HG02852 (cell line): ENCODE data around the gene SGCD.

Experiments used
- ATAC-seq: cut with Tn5 transposase; IDR thresholded peaks from one replicate; pipeline ENCODE4 v1.9.1; 2021; ENCODE audit warnings: mild to moderate bottlenecking, moderate library complexity; ENCODE audit not compliant: unreplicated experiment

Gene SGCD

GRCh38 chr5:156498226-156498980 is 171.4 kb downstream of the SGCD start:
- ATAC-seq = peak; percentile 67

DNA sequence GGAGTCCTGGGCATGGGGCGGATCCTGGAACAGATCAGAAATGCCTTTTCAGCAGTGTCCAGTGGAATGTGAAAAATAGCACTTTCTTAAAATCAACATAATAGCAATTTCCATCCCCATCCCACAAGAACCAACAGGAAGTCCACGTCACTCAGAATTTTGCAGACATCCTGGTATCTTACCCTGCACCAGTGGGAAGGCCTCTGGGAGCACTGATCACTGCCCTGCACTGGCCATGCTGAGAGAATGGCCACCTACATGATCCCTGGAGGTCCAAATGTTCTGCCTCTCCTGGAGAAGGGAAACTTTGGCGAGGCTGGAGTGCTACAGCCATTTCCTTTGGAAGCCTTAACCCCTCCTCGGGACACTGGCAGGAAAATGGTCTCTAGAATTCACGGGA is 173.8 kb downstream of the SGCD start:
- ATAC-seq = no peak

- no peak for ATAC-seq
Measured at GRCh38 chr5:156505101-156505500, 178.1 kb downstream of the SGCD start.

- ATAC-seq = no peak
Measured at GRCh38 chr5:156513123-156513815, 186.3 kb downstream of the SGCD start.

DNA sequence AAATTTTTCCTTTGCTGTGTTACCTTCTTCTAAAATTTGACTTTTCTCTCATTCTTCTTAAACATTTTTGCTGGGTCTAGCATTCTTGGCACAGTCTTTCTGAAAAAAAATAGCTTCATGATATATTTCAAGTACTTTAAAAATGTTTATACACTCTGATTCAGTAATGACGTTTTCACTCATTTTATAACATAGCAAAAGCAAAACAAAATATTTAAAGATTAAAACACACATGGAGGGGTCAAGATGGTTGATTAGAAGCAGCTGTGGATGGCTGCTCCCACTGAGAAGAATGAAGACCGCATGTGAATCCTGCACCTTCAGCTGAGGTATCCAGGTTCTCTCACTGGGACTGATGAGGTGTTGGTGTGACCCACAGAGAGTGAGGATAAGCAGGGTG is 188.2 kb downstream of the SGCD start:
- no peak for ATAC-seq

DNA sequence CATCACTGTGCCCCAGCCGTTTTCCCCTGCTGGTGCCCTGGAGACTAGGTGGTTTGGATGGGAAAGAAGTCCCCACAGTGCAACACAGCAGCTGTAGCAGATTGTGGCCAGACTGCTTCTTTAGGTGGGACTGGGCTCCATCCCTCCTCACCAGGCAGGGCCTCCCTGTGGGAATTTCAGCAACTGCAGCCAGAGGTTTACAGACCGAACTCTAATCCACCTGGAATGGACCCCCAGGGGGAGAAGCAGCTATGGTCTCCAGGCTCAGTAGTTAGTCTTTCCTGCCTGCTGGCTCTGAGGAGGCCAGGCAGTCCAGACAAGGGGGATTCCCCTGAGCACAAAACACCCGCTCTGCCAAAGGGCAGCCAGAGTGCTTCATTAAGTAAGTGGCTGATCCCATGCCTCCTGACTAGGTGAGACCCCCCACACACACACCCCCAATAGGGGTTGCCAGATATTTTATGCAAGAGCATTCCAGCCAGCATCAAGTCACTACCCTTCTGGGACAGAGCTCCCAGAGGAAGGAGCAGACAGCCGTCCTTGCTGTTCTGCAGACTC is 188.9 kb downstream of the SGCD start:
- no peak for ATAC-seq

- no peak for ATAC-seq
Measured at GRCh38 chr5:156522651-156523529, 195.9 kb downstream of the SGCD start.

- no peak for ATAC-seq
Measured at GRCh38 chr5:156523607-156524006, 196.6 kb downstream of the SGCD start.

DNA sequence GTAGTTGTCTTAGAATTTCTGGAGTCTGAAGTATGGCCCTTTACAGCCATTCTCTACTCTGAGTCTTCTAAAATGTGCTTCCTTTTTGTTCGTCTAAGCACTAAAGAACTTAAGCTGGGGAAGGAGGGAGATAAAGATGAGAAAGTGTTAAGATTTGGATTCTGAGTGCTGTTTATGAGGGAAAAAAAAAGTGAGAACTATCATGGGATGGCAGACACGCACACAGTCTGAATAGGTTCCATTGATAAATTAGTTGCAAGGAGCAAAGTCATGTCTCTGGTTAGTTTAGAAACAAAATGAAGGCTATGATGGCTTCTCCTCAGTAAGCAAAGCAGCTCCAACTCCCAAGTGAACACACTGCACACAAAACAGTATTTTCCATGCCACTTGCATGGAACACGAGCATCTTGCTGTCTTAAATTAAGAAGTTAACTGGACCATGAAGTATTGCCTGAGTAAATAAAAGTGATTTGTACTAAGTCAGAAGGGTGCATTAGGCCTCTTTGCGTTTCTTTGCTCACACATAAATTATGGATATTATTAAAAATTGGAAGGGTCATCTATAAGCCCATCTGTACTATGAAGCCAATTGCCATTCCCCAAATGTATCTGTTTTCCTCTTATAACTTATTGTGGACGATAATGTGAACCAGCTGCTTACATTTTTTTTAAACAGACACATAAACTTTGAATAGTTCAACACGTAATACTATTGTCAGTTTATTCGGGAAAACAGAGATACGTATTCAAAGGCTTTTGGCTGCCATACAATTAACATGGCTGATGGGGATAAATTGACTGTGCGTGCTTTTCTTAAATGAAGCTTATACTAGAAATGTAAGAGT is 199.3 kb downstream of the SGCD start:
- no peak for ATAC-seq

DNA sequence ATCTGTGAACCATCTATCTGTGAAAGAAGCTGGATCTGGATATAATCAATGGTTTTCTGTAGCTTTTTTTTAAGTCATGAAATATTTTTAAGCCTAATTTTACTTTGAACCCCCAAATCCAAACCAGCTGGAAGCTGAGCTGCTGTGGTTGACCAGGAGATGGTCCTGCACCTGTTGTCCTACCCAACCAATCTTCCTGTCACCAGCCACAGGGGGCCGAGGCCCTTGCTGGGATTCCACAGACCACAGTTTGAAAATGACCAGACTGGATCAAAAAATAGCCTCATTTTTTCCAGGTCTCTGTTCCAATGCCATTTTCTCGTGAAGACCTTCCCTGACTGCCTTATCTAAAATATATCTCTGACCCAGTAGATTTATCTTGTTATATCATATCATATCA is 200.6 kb downstream of the SGCD start:
- no peak for ATAC-seq

DNA sequence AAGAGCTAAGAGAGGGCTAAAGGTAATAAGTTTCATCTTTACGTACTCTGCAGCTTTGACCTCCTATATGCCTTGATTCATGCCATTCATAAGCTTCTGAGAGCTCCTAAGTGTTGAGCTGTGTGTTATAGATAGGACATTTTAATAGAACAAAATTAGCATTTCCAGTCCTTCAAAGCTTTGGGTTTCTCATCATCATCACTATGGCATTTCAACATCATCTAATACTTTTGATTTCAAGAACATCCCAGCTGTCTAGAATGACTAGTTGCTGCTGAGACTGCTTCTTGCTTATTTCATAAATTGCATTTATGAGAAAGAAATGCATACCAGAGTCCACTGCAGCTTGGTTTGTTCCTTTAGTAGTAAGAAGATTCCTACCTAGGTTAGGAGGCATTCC is 201.7 kb downstream of the SGCD start:
- ATAC-seq = no peak

DNA sequence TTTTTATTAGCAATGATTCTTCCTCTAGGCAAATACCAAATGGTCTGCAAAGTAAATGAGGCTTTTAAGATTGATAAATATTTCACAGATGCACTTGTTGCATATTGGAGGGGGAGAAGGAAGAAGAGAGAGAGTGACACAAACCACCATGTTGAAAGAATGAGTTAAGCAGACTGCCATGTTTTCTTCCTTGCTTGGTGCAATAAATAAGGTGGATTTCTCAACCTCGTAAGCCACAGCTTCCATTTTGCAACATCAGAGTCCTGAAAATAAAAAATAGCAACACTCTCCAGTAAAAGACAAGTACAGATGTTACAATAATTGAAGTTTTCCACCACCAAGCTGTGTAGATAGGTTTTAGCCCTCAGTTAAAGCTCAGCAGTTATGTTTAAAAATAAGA is 202.9 kb downstream of the SGCD start:
- ATAC-seq = no peak

- no peak for ATAC-seq
Measured at GRCh38 chr5:156531199-156531598, 204.2 kb downstream of the SGCD start.

- no peak for ATAC-seq
Measured at GRCh38 chr5:156532921-156533320, 206.0 kb downstream of the SGCD start.

- no peak for ATAC-seq
Measured at GRCh38 chr5:156534085-156534484, 207.1 kb downstream of the SGCD start.

DNA sequence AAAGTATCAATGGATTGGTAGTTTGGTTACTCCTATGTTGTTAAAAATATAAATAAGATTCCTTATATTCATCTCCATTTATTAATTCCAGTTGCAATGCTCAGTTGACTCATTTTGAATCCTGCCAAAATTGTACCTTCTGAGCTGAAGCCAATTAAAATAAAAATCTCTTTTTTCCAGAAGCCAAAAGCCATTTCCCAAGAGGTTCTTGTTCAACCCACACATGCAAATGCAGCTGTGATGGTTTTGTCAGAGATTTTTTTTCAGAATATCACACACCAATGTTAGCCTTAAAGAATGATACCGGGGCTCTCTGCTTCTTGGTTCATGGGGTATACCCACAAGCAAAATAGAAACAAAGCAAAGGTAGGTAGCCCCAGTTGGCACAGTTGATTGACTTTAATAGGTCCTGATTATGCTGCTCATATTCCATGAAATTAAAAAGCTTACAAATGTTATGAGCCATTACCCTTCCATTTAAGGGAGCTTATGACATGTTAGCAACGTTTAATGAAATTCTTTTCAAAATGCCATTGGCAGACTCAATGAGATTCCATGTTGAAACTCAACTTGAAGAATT is 208.0 kb downstream of the SGCD start:
- ATAC-seq = no peak

GRCh38 chr5:156540491-156540890 is 213.5 kb downstream of the SGCD start:
- ATAC-seq = no peak

DNA sequence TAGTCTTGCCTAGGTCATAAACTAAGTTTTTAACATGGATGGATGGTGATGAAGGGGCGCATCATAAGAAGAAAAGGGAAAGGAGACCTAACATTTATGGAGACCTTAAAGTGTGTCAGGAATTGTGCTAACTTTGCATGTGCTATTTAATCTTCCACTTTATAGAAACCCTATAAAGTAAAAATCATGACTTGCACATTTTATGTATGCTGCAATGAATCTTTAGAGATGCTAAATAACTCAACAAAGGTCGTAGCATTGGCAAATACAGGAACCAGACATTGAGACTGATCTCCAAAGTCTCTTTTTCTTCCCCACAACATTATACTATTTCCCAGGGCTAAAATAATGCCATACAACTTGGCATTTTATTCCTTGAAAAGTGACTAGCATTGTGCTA is 214.6 kb downstream of the SGCD start:
- no peak for ATAC-seq

DNA sequence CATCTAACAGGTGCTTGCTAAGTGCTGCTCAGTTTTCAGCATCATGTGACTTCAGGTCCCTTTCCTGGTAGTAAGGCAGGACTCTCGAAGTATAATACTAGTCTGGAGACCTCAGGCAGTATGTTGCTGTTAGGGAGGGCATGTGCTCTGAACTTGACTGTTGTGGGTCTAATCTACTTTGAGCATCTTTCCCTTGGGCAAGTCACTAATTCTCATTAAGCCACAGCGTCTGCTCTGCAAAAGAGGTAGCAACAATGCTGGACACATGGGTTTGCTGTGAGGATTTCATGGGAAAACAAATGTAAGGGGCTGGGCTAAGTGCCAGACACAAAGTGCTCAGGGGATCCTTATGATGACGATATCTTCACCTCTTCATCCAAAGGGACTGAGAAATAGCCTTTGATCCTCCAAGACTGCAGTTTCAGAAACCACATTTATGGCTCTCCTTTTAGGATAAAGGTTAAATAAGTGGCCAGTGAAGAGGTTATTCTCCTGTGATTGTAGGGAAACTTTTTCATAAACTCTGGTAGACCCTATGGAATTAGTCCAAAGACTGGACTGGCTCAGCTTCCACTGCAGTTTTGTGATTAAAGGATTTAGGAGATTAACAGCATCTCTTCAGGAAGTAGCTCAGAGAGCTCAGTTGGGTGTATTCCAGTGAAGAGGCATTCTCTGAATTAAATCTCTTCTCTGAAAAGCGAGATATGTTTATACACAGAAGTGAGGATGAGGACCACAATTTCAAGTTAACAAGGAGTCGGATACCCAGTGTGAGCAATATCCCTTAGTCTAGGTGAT is 216.6 kb downstream of the SGCD start:
- ATAC-seq = no peak
